ENCODE data around the gene CCDC12.
"Not testable (repeated sequence)": the region's sequence is repeated elsewhere in the genome, so short reads cannot be mapped to it uniquely, and the experiment has no call there.

Gene CCDC12

GRCh38 chr3:46978985-46979944, 2.7 kb upstream of the CCDC12 start, which contains the start of gene NBEAL2:
Gene NBEAL2, plus strand, starts transcription at chr3:46979666. Its CDS starts 196 bp downstream, at chr3:46979862.
- peak; percentile 93 for DNase-seq

- no peak for DNase-seq
These were observed 1.8 kb upstream of the CCDC12 start for GRCh38 chr3:46978381-46978780.

DNA sequence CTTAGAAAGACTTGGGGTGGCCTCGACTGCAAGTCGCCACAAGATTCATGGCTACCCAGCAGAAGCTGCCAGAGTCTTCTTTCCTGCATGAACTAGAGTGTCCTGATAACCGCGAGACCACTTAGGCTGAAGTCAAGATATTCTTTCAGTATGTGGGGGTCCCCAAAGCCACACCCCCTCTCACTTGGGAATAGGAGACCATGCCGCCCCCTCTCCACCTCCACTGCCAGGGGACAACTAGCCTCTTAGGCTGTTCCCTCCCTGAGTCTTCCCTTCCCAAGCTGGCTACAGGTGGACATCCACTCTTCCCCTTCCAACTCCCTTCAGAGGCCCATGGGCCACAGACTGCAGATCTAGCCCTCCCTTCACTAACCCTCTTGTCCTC, 1.3 kb upstream of the CCDC12 start:
- DNase-seq = no peak

DNA sequence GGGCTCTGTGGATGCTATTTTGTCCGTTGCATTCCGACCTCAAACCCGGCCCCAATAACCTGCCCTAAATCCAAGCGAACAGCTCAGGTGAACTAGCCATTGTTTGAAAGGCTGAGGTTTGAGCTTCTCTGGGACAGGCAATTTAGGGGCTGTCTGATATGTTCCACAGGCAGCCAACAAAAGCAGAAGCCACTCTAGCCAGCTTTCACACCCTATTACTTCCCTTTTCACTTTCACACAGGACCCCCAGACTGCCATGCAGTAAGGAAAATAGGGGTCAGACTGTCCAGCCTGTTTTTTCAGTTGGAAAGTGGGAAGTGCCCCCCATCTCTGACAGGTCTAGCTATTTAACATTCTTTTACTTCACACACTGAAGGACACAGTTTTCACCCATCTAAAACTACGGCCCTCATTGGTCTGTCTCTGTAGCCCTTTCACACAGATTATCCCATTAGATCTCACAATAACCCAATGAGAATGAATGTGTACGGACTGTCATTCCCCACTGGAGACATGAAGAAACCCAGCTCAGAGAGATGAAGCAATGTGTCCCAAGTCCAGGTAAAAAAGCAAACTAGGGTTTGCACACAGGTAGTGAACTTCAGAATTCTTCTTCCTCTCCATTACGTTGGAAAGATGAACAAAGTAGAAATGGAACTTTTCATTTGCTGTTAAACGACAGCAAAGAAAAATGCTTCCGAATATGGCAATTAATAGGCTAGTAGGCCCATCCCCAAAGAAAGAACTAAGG, 1.9 kb downstream of the CCDC12 start:
- no peak for DNase-seq

GRCh38 chr3:46972396-46972795, 4.1 kb downstream of the CCDC12 start:
- no peak for DNase-seq

DNA sequence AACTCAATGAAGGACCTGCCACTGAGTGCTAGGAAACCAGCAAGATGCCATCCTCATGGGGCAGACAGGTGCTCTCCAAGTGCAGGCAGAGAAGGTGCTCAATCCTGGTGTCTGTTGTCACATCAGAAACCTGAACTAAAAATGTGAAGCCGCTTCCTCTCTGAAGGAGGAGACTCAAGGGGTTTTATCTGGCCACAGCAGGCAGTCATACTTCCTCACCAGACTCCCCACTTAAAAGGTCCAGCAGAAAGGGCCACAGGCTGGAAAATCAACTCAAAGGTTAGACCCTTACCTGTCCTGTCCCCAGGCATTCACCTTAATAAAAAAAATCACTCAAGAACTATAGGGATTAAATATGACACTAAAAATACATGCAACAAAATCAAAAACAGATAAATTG, 4.8 kb downstream of the CCDC12 start:
- DNase-seq = no peak

- no peak for DNase-seq
These were observed 5.4 kb downstream of the CCDC12 start for GRCh38 chr3:46971151-46971550.

- DNase-seq = peak; percentile 52
These were observed 6.0 kb downstream of the CCDC12 start for GRCh38 chr3:46970391-46971091.

DNA sequence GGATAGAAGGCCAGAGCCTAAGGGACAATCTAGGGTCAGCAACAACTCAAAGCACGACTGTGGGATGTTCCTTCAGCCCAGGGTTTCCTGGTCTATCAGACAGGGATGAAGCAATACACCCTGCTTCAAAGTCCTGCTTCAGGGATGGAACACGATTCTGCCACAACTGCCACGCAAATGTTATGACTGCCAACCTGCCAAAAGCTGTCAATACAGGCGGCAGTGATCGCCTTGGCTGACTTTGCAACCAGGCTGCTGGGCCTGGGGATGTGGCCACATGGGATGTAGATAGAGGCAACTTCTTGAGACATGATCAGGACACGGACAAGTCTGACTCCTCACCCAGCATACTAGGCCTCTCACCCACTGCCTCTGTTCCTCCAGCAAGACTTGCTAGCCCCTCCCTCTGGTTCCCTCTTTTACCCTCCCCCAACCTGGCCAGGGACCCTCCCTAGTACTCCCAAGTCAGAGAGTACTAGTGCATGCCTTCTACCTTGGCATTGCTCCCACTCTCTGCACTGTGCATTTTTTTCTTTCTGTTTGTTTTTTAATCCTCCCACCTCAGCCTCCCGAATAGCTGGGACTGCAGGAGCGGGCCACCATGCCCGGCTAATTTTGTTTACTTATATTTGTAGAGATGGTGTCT, 7.6 kb downstream of the CCDC12 start:
- DNase-seq = no peak

DNA sequence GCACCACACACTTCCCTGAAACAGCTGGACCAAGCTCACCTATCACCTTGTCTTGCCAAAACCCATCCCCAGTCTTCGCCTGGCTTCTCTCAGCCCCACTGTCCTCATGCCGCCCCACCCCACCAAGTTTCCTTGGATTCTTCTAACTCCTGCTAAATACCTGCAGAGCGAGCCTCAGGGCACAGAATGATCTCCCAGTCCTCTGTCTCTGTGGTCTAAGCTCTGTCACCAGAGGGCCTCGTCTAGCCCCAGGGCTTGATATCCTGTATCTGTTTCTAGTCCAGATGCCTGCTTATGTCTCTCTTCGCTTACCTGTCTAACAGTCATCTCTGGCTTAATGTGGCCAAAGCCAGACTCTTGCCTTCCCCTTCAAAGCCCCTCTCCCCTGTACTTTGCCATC, 9.7 kb downstream of the CCDC12 start:
- no peak for DNase-seq

DNA sequence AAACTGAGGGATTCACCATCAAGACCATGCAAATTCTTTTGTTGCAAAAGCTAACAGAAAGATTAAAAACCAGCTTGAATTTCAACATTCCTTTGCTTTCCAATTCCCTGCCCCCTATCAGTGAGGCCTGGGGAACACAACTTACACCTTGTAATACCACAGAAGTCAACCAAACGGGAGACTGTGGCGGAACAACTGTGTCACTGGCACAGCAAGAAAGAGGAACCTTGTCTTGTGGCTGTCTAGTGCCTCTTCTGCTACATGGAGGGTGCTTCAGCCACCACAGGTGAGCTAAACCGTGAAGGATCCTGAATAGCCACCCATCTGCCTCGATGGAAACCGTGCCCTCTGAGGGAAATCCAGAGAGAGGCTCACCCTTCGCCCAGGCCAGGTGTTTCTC, 11.4 kb downstream of the CCDC12 start:
- DNase-seq = no peak

- not testable (repeated sequence) for DNase-seq
These were observed 12.4 kb downstream of the CCDC12 start for GRCh38 chr3:46964038-46964590.

- DNase-seq = no peak
These were observed 13.6 kb downstream of the CCDC12 start for GRCh38 chr3:46962990-46963389.

GRCh38 chr3:46962427-46962826, 14.1 kb downstream of the CCDC12 start:
- no peak for DNase-seq

DNA sequence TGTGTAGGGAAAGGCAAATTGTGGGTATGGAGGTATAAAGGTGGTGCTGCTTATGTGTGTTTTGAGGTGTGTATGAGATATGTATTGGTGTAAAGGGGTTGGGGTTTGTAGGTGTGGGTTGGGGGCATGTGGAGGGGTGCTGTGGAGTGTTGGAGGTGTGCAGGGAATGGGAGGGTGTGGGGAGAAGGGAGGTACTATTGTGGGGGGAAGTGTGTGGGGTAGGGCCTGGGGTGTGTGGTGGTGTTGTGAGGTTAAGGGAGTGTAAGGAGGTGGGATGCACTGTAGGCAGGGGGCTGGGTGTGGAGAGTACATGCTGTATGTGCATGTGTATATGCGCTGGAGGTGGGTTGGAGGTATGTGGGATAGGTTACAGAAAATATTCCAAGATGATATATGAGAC, 15.7 kb downstream of the CCDC12 start:
- no peak for DNase-seq

DNA sequence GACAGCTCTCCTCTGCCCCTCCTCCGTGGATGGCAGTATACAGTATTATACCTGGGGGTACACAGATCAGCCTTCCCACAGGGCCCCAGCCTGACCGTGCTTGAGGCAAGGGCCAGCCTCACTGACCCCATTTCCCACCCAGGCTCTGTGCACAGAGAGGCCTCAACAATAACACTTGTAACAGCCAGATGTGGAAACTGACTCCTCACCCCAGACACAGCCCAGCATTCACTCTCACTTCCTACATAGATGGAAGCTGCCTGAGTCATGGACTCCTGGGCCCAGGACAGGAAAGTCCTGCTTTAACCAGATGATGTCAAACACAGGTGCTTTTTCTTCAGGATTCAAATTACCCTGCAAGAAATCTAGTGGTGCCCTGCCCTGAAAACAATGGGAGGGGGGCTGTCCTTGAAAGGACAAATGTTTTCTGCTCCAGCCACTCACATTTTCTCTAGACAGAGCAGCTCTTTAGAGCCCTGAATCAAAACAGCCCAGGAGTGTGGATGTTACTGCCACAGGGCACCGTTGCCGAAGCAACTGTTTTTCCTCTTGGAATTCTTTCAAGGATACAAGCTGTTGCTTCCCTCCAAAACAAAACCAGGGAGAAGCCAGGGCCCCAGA, 16.4 kb downstream of the CCDC12 start:
- DNase-seq = no peak

DNA sequence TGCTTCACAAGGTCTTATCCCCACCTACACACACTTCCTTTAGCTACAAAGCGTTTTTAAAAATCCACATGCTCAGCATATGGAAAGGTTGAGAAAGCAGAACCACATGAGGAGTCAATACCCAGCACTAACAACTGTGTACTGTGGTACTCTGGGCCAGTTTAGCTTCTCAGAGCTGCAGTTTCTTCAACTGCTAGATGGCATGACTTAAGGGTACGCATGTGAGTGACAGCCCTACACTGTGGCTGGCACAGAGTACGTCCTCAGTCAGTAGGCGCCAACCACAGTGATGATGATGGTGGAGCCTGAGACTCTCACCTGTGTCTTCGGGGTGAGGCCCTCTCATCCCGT, 17.4 kb downstream of the CCDC12 start:
- no peak for DNase-seq

GRCh38 chr3:46958467-46959160, 17.9 kb downstream of the CCDC12 start:
- no peak for DNase-seq

DNA sequence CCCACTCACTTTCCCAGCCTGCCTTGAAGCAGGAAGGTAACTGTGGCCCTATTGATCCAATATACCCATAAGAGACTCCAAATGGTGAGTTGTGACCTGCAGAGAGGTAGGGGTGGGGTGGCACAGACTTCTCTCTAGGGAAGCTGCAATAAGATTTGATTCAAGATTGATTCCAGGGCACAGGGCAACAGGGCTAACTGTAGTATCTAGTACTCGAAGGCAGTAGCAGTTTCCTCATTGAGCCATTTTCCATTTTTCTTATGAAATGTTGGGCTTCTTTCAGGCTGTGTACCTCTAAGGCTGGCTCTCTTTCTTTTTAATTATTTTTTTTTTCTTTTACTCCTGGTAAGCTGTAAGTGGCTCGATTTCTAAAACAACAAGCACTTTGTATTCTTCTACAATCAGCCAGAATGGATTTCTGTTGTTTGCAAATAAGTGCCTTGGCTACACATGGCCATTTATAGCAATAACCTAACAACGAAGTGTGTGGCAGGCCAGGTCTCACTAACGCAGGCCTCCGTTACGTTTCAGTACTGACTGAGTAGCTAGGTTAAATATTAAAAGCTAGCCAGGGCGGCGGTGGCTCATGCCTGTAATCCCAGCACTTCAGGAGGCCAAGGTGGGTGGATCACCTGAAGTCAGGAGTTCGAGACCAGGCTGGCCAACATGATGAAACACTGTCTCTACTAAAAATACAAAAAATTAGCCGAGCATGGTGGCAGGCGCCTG, 19.3 kb downstream of the CCDC12 start:
- no peak for DNase-seq

GRCh38 chr3:46955801-46956259, 20.7 kb downstream of the CCDC12 start:
- DNase-seq = no peak

DNA sequence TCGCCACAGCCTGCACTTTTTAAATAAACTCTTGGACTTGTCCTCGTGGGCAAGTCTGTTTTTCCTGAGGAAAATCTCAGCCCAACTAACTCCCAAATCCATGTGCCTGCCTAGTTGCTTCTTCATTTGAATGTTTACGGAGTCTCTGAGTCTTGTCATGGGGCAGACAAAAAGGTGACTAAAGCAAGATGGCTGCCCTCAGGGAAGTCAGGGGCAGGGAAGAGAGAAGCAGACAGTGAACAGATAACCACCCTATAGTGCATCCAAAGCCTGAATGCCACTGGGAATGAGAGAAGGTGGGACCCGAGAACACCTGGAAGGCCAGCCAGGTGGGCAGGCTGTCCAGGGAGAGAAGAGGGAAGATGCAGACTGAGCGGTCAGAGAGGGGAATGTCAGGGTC, 21.4 kb downstream of the CCDC12 start:
- no peak for DNase-seq

Measured in kidney glomerular epithelial cell (primary cell).